Activated naive CD8-positive, alpha-beta T cell treated with anti-CD3 and anti-CD28 coated beads, Interleukin-2, amount 10 ng/mL, durations not matched to agents 7 days and 5 days (primary cell): Measurements from ENCODE around the gene ASB4. TPM values are rescaled to one million over a fixed set of nuclear protein-coding genes. Genes with fewer than 3 reads are reported as not detected.
"Not testable (repeated sequence)": the region's sequence is repeated elsewhere in the genome, so short reads cannot be mapped to it uniquely, and the experiment has no call there.

Source experiments
- ATAC-seq: fragments of 150-1000 bp; cut with Tn5 transposase; one replicate; pipeline ENCODE4 v1.10.0; 2021; ENCODE audit warnings: low read depth, moderate library complexity
- POLR2A ChIA-PET: fragments of 350-600 bp; sonication (Branson Sonifier 250); formaldehyde crosslinking; loops from one replicate; lab custom pipeline; 2021; ENCODE audit warnings: antibody characterized with exemption; lab: Charles Lee
- DNase-seq: peaks from one replicate; pipeline ENCODE4 v3.0.0; 2021
- H3K27ac Mint-ChIP-seq: one replicate; pipeline ENCODE4 v1.8.0; 2022; ENCODE audit warnings: mild to moderate bottlenecking, mixed read lengths
- H3K27me3 Mint-ChIP-seq: one replicate; pipeline ENCODE4 v1.8.0; 2022; ENCODE audit warnings: mild to moderate bottlenecking, moderate library complexity, mixed read lengths
- H3K36me3 Mint-ChIP-seq: one replicate; pipeline ENCODE4 v1.8.0; 2021; ENCODE audit warnings: mild to moderate bottlenecking, mixed read lengths
- H3K4me1 Mint-ChIP-seq: one replicate; pipeline ENCODE4 v1.8.0; 2021; ENCODE audit warnings: mixed read lengths
- H3K4me3 Mint-ChIP-seq: one replicate; pipeline ENCODE4 v1.8.0; 2022; ENCODE audit warnings: mild to moderate bottlenecking, moderate library complexity, mixed read lengths
- H3K9me3 Mint-ChIP-seq: one replicate; pipeline ENCODE4 v1.8.0; 2021; ENCODE audit warnings: mixed read lengths
- total RNA-seq, 2 experiments: library from RNA; stranded (reverse); gene quantifications; one replicate each; pipeline ENCODE4 v1.2.3, GENCODE V29; 2021

Gene ASB4
- total RNA-seq, 2 experiments from 2014 or later: not detected

GRCh38 chr7:95491634-95492314 lies 6.0 kb downstream of the ASB4 start:
- Mint-ChIP-seq H3K27ac (no peak overlapping the region), H3K4me1 (no peaks in the 10 kb centered on the region), H3K9me3 (no peaks in the 10 kb centered on the region), H3K36me3 (no peaks in the 10 kb centered on the region), H3K4me3 (no peak overlapping the region), H3K27me3 (peaks cover 18% of the 10 kb centered on the region)
- DNase-seq (no peak), ATAC-seq (no peak)
- POLR2A ChIA-PET: no interaction called here

GRCh38 chr7:95493247-95493646 lies 7.5 kb downstream of the ASB4 start:
- DNase-seq (no peak), ATAC-seq (no peak)
- no peaks in the 10 kb centered on the region for H3K36me3 Mint-ChIP-seq
- no peak overlapping the region for H3K4me3 Mint-ChIP-seq
- no peaks in the 10 kb centered on the region for H3K9me3 Mint-ChIP-seq
- no peak overlapping the region for H3K27ac Mint-ChIP-seq
- POLR2A ChIA-PET: no interaction called here
- H3K4me1 Mint-ChIP-seq: no peaks in the 10 kb centered on the region
- H3K27me3 Mint-ChIP-seq: peaks cover 18% of the 10 kb centered on the region

GRCh38 chr7:95493844-95494243 lies 8.1 kb downstream of the ASB4 start:
- H3K36me3 Mint-ChIP-seq: no peaks in the 10 kb centered on the region
- H3K4me3 Mint-ChIP-seq: no peak overlapping the region
- peaks cover 18% of the 10 kb centered on the region for H3K27me3 Mint-ChIP-seq
- ATAC-seq (no peak), DNase-seq (no peak)
- H3K27ac Mint-ChIP-seq: no peak overlapping the region
- no peaks in the 10 kb centered on the region for H3K9me3 Mint-ChIP-seq
- no peaks in the 10 kb centered on the region for H3K4me1 Mint-ChIP-seq
- POLR2A ChIA-PET: no interaction called here

GRCh38 chr7:95501261-95501832 lies 15.6 kb downstream of the ASB4 start:
- Mint-ChIP-seq H3K4me1 (peaks cover 26% of the 10 kb centered on the region), H3K36me3 (no peaks in the 10 kb centered on the region), H3K9me3 (no peaks in the 10 kb centered on the region), H3K27ac (peak overlapping the region; percentile 66), H3K27me3 (peaks cover 5% of the 10 kb centered on the region), H3K4me3 (peak overlapping the region; percentile 58)
- POLR2A ChIA-PET: interaction anchor here (1.0 kb wide), 1 partner anchor 11 kb away, joined by 6 read pairs; no protein-coding TSS in a partner anchor
- DNase-seq: no peak
- peak; percentile 71 for ATAC-seq

GRCh38 chr7:95502403-95502802 lies 16.7 kb downstream of the ASB4 start:
- Mint-ChIP-seq H3K9me3 (no peaks in the 10 kb centered on the region), H3K27ac (no peak overlapping the region), H3K4me1 (peaks cover 26% of the 10 kb centered on the region), H3K27me3 (peaks cover 5% of the 10 kb centered on the region), H3K36me3 (no peaks in the 10 kb centered on the region), H3K4me3 (no peak overlapping the region)
- no peak for ATAC-seq
- DNase-seq: no peak
- POLR2A ChIA-PET: no interaction called here

GRCh38 chr7:95503271-95504131 lies 17.8 kb downstream of the ASB4 start:
- Mint-ChIP-seq H3K4me1 (peaks cover 26% of the 10 kb centered on the region), H3K9me3 (no peaks in the 10 kb centered on the region), H3K4me3 (no peak overlapping the region), H3K36me3 (no peaks in the 10 kb centered on the region), H3K27ac (no peak overlapping the region), H3K27me3 (peaks cover 5% of the 10 kb centered on the region)
- no peak for DNase-seq
- POLR2A ChIA-PET: interaction anchor here (0.7 kb wide), 1 partner anchor 1526 kb away, joined by 3 read pairs; no protein-coding TSS in a partner anchor
- no peak for ATAC-seq

- H3K36me3 Mint-ChIP-seq, DNase-seq, ATAC-seq, H3K27ac Mint-ChIP-seq, H3K27me3 Mint-ChIP-seq, POLR2A ChIA-PET, H3K4me3 Mint-ChIP-seq, H3K9me3 Mint-ChIP-seq: not testable (repeated sequence)
- H3K4me1 Mint-ChIP-seq: peaks cover 24% of the 10 kb centered on the region
These were observed 18.4 kb downstream of the ASB4 start for GRCh38 chr7:95504132-95504588.

GRCh38 chr7:95508780-95509179 lies 23.0 kb downstream of the ASB4 start:
- Mint-ChIP-seq H3K9me3 (no peaks in the 10 kb centered on the region), H3K36me3 (no peaks in the 10 kb centered on the region), H3K27me3 (peaks cover 10% of the 10 kb centered on the region), H3K4me1 (peaks cover 3% of the 10 kb centered on the region), H3K27ac (no peak overlapping the region), H3K4me3 (no peak overlapping the region)
- no peak for ATAC-seq
- no peak for DNase-seq
- POLR2A ChIA-PET: interaction anchor here (1.7 kb wide), 1 partner anchor 10 kb away, joined by 3 read pairs; no protein-coding TSS in a partner anchor

- DNase-seq (no peak), ATAC-seq (peak; percentile 76)
- Mint-ChIP-seq H3K27ac (no peak overlapping the region), H3K9me3 (no peaks in the 10 kb centered on the region), H3K27me3 (peaks cover 15% of the 10 kb centered on the region), H3K36me3 (no peaks in the 10 kb centered on the region), H3K4me3 (no peak overlapping the region), H3K4me1 (peaks cover 3% of the 10 kb centered on the region)
- POLR2A ChIA-PET: interaction anchor here (1.7 kb wide), 1 partner anchor 10 kb away, joined by 3 read pairs; no protein-coding TSS in a partner anchor
These were observed 23.5 kb downstream of the ASB4 start for GRCh38 chr7:95509199-95509598.

- no peak overlapping the region for H3K4me3 Mint-ChIP-seq
- H3K27ac Mint-ChIP-seq: no peak overlapping the region
- ATAC-seq (peak; percentile 82), DNase-seq (peak; percentile 33)
- POLR2A ChIA-PET: interaction anchor here (1.7 kb wide), 1 partner anchor 11 kb away, joined by 6 read pairs; no protein-coding TSS in a partner anchor
- no peaks in the 10 kb centered on the region for H3K36me3 Mint-ChIP-seq
- peaks cover 3% of the 10 kb centered on the region for H3K4me1 Mint-ChIP-seq
- no peaks in the 10 kb centered on the region for H3K9me3 Mint-ChIP-seq
- H3K27me3 Mint-ChIP-seq: peaks cover 26% of the 10 kb centered on the region
These were observed 26.0 kb downstream of the ASB4 start for GRCh38 chr7:95511716-95512260.

GRCh38 chr7:95517458-95517857 lies 31.7 kb downstream of the ASB4 start:
- Mint-ChIP-seq H3K9me3 (no peaks in the 10 kb centered on the region), H3K4me1 (no peaks in the 10 kb centered on the region), H3K27ac (no peak overlapping the region), H3K36me3 (no peaks in the 10 kb centered on the region), H3K27me3 (peaks cover 40% of the 10 kb centered on the region), H3K4me3 (no peak overlapping the region)
- ATAC-seq (no peak), DNase-seq (no peak)
- POLR2A ChIA-PET: no interaction called here

GRCh38 chr7:95517870-95518269 lies 32.1 kb downstream of the ASB4 start:
- DNase-seq: no peak
- no peaks in the 10 kb centered on the region for H3K9me3 Mint-ChIP-seq
- ATAC-seq: no peak
- POLR2A ChIA-PET: no interaction called here
- H3K4me1 Mint-ChIP-seq: no peaks in the 10 kb centered on the region
- H3K27ac Mint-ChIP-seq: no peak overlapping the region
- H3K27me3 Mint-ChIP-seq: peaks cover 36% of the 10 kb centered on the region
- H3K36me3 Mint-ChIP-seq: no peaks in the 10 kb centered on the region
- no peak overlapping the region for H3K4me3 Mint-ChIP-seq

GRCh38 chr7:95520136-95520535 lies 34.4 kb downstream of the ASB4 start:
- no peak overlapping the region for H3K4me3 Mint-ChIP-seq
- no peaks in the 10 kb centered on the region for H3K36me3 Mint-ChIP-seq
- no peaks in the 10 kb centered on the region for H3K4me1 Mint-ChIP-seq
- no peak for DNase-seq
- ATAC-seq: no peak
- no peaks in the 10 kb centered on the region for H3K9me3 Mint-ChIP-seq
- POLR2A ChIA-PET: no interaction called here
- H3K27ac Mint-ChIP-seq: no peak overlapping the region
- peaks cover 26% of the 10 kb centered on the region for H3K27me3 Mint-ChIP-seq
